DND-41 (cell line): ENCODE data around the gene FARP1.

ENCODE experiments used
- ATAC-seq: fragments of 200-7000 bp; cut with Tn5 transposase; 3 replicates; pipeline ENCODE4 v1.9.1; 2021; ENCODE audit warnings: low read depth; ENCODE audit not compliant: insufficient read depth
- DNase-seq: peaks from one replicate; pipeline ENCODE4 v3.0.0-alpha.2; 2020
- H2AFZ ChIP-seq: 2 replicates; pipeline ENCODE4 v1.6.0; 2012; ENCODE audit warnings: low read depth, low read length
- H3K27ac ChIP-seq: 2 replicates; pipeline ENCODE4 v1.5.1; 2012; ENCODE audit warnings: low read length, inconsistent platforms
- H3K27me3 ChIP-seq: fragments of 200-600 bp; sonication (generic); 2 replicates; pipeline ENCODE4 v1.6.0; 2012; ENCODE audit warnings: low read length, mild to moderate bottlenecking, inconsistent platforms; ENCODE audit not compliant: insufficient read depth, poor library complexity
- H3K36me3 ChIP-seq: 2 replicates; pipeline ENCODE4 v1.5.1; 2012; ENCODE audit warnings: low read length, inconsistent platforms; ENCODE audit not compliant: insufficient read depth
- H3K4me1 ChIP-seq: 2 replicates; pipeline ENCODE4 v1.5.1; 2012; ENCODE audit warnings: mild to moderate bottlenecking, low read length; ENCODE audit not compliant: insufficient read depth
- H3K4me2 ChIP-seq: 2 replicates; pipeline ENCODE4 v1.6.0; 2012; ENCODE audit warnings: mild to moderate bottlenecking, moderate library complexity, low read length, inconsistent platforms; ENCODE audit not compliant: insufficient read depth
- H3K4me3 ChIP-seq, 2 experiments: fragments of 200-600 bp in 1 of 2; shearing (Covaris generic) in 1 of 2; 2 replicates each; pipeline ENCODE4 v1.5.1; 2012 to 2016; ENCODE audit warnings: inconsistent platforms in 2 of 2, low read length in 2 of 2, mild to moderate bottlenecking in 2 of 2, low read depth in 1 of 2, moderate library complexity in 1 of 2
- H3K79me2 ChIP-seq: 2 replicates; pipeline ENCODE4 v1.6.0; 2012; ENCODE audit warnings: low read length, inconsistent platforms; ENCODE audit not compliant: insufficient read depth
- H3K9ac ChIP-seq: 2 replicates; pipeline ENCODE4 v1.6.0; 2012; ENCODE audit warnings: low read depth, mild to moderate bottlenecking, inconsistent platforms, low read length, moderate library complexity
- H3K9me3 ChIP-seq: 2 replicates; pipeline ENCODE4 v1.5.1; 2012; ENCODE audit warnings: low read length, moderate library complexity, mild to moderate bottlenecking, inconsistent platforms; ENCODE audit not compliant: insufficient read depth, severe bottlenecking
- H4K20me1 ChIP-seq: 2 replicates; pipeline ENCODE4 v1.6.0; 2012; ENCODE audit warnings: low read length; ENCODE audit not compliant: insufficient read depth
- EZH2 ChIP-seq: IDR thresholded peaks from 3 replicates; pipeline ENCODE4 v1.6.1; 2012; ENCODE audit warnings: borderline replicate concordance, low read depth, mild to moderate bottlenecking, moderate library complexity, low read length, inconsistent platforms; ENCODE audit not compliant: severe bottlenecking
- TF ChIP-seq, protein P1 (sequence below): IDR thresholded peaks from 2 replicates; pipeline ENCODE4 v1.5.1; 2012; ENCODE audit warnings: borderline replicate concordance, low read length, moderate library complexity, mild to moderate bottlenecking; ENCODE audit not compliant: poor library complexity, severe bottlenecking; ENCODE audit errors: extremely low read depth

The FARP1 gene

GRCh38 chr13:98273824-98274742, 131.2 kb downstream of the FARP1 start:
- TF ChIP-seq, protein P1, sequence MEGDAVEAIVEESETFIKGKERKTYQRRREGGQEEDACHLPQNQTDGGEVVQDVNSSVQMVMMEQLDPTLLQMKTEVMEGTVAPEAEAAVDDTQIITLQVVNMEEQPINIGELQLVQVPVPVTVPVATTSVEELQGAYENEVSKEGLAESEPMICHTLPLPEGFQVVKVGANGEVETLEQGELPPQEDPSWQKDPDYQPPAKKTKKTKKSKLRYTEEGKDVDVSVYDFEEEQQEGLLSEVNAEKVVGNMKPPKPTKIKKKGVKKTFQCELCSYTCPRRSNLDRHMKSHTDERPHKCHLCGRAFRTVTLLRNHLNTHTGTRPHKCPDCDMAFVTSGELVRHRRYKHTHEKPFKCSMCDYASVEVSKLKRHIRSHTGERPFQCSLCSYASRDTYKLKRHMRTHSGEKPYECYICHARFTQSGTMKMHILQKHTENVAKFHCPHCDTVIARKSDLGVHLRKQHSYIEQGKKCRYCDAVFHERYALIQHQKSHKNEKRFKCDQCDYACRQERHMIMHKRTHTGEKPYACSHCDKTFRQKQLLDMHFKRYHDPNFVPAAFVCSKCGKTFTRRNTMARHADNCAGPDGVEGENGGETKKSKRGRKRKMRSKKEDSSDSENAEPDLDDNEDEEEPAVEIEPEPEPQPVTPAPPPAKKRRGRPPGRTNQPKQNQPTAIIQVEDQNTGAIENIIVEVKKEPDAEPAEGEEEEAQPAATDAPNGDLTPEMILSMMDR = no peak
- TF ChIP-seq EZH2 = no peak

GRCh38 chr13:98274921-98275487, 132.1 kb downstream of the FARP1 start:
- ATAC-seq (no peak), DNase-seq (no peak)
- H3K9ac ChIP-seq = no peak overlapping the region
- peaks cover 3% of the 10 kb centered on the region; the same call in 1 of the 2 replicates for H3K4me1 ChIP-seq
- H3K9me3 ChIP-seq = no peaks in the 10 kb centered on the region
- no peak overlapping the region for H3K4me2 ChIP-seq
- no peak overlapping the region for H3K27ac ChIP-seq
- no peak overlapping the region for H3K4me3 ChIP-seq
- no peak overlapping the region for H2AFZ ChIP-seq
- H3K79me2 ChIP-seq = no peaks in the 10 kb centered on the region
- no peak for TF ChIP-seq EZH2
- TF ChIP-seq, protein P1 = no peak
- peaks cover 5% of the 10 kb centered on the region for H3K27me3 ChIP-seq
- no peaks in the 10 kb centered on the region for H4K20me1 ChIP-seq
- no peaks in the 10 kb centered on the region for H3K36me3 ChIP-seq

More at GRCh38 chr13:98273824-98274742, 131.2 kb downstream of the FARP1 start:
- no peaks in the 10 kb centered on the region for H3K4me1 ChIP-seq
- H3K4me3 ChIP-seq = no peak overlapping the region
- no peak overlapping the region for H3K27ac ChIP-seq
- H3K9me3 ChIP-seq = no peaks in the 10 kb centered on the region
- ATAC-seq = no peak
- DNase-seq = no peak
- H3K9ac ChIP-seq = no peak overlapping the region
- no peaks in the 10 kb centered on the region for H3K36me3 ChIP-seq
- H2AFZ ChIP-seq = no peak overlapping the region
- peaks cover 5% of the 10 kb centered on the region for H3K27me3 ChIP-seq
- no peaks in the 10 kb centered on the region for H4K20me1 ChIP-seq
- no peaks in the 10 kb centered on the region for H3K79me2 ChIP-seq
- H3K4me2 ChIP-seq = no peak overlapping the region

DNA sequence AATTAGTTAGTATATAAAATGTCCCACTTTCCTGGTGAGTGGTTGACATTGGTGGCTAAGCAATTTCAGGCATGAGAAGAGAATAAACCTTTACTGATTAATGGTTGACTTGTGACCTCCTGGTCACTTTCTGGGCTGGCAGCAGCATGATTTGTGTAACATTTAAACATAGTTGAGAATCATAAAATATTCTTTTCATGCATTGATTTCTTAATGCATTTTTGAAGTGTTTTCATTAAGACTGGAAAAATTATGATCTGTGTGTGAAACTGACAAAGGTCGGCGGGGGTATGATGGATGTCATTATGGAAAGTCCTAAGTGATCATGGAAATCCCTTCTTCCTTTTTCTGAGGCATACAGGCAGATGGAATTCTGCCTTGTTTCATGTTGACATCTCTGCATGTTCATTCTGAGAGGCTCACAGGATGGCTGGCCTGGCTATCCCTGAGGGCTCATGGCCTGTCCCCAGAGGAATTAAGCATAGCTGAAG, 132.8 kb downstream of the FARP1 start:
- peaks cover under 1% of the 10 kb centered on the region for H3K27me3 ChIP-seq
- H3K4me2 ChIP-seq = no peak overlapping the region
- no peaks in the 10 kb centered on the region for H3K9me3 ChIP-seq
- no peak overlapping the region for H2AFZ ChIP-seq
- peaks cover 3% of the 10 kb centered on the region; the same call in 1 of the 2 replicates for H3K4me1 ChIP-seq
- no peak for DNase-seq
- no peak overlapping the region for H3K4me3 ChIP-seq
- no peaks in the 10 kb centered on the region for H3K79me2 ChIP-seq
- no peaks in the 10 kb centered on the region for H4K20me1 ChIP-seq
- no peak overlapping the region for H3K27ac ChIP-seq
- H3K9ac ChIP-seq = no peak overlapping the region
- ATAC-seq = no peak
- H3K36me3 ChIP-seq = no peaks in the 10 kb centered on the region
- TF ChIP-seq, protein P1 = no peak
- TF ChIP-seq EZH2 = no peak
